ENCODE results near the gene MIR17HG.
"Not testable (repeated sequence)": the region's sequence is repeated elsewhere in the genome, so short reads cannot be mapped to it uniquely, and the experiment has no call there.

Gene MIR17HG

GRCh38 chr13:91347202-91347995 is at the start of gene MIR17HG:
Gene MIR17HG (plus strand): TSS chr13:91347687.
- peak; percentile 52 for DNase-seq (ENCODE audit: low spot score)

GRCh38 chr13:91298060-91298459 is 49.4 kb upstream of the MIR17HG start:
- no peak for DNase-seq (ENCODE audit: low spot score)

GRCh38 chr13:91302111-91302510 is 45.4 kb upstream of the MIR17HG start:
- no peak for DNase-seq (ENCODE audit: low spot score)

- no peak for DNase-seq (ENCODE audit: low spot score)
These were observed 44.5 kb upstream of the MIR17HG start for GRCh38 chr13:91303031-91303430.

- DNase-seq (ENCODE audit: low spot score): no peak
These were observed 42.7 kb upstream of the MIR17HG start for GRCh38 chr13:91304741-91305140.

- DNase-seq (ENCODE audit: low spot score): no peak
These were observed 41.8 kb upstream of the MIR17HG start for GRCh38 chr13:91305652-91306051.

GRCh38 chr13:91307887-91308286 is 39.6 kb upstream of the MIR17HG start:
- DNase-seq (ENCODE audit: low spot score): no peak

- DNase-seq (ENCODE audit: low spot score): no peak
These were observed 39.2 kb upstream of the MIR17HG start for GRCh38 chr13:91308299-91308698.

- no peak for DNase-seq (ENCODE audit: low spot score)
These were observed 36.0 kb upstream of the MIR17HG start for GRCh38 chr13:91311491-91311890.

GRCh38 chr13:91312324-91312723 is 35.2 kb upstream of the MIR17HG start:
- DNase-seq (ENCODE audit: low spot score): no peak

- no peak for DNase-seq (ENCODE audit: low spot score)
These were observed 34.4 kb upstream of the MIR17HG start for GRCh38 chr13:91313103-91313502.

GRCh38 chr13:91313581-91313980 is 33.9 kb upstream of the MIR17HG start:
- no peak for DNase-seq (ENCODE audit: low spot score)

- no peak for DNase-seq (ENCODE audit: low spot score)
These were observed 32.6 kb upstream of the MIR17HG start for GRCh38 chr13:91314888-91315287.

- no peak for DNase-seq (ENCODE audit: low spot score)
These were observed 28.6 kb upstream of the MIR17HG start for GRCh38 chr13:91318886-91319285.

GRCh38 chr13:91319996-91320395 is 27.5 kb upstream of the MIR17HG start:
- DNase-seq (ENCODE audit: low spot score): no peak

GRCh38 chr13:91320990-91321389 is 26.5 kb upstream of the MIR17HG start:
- not testable (repeated sequence) for DNase-seq (ENCODE audit: low spot score)

- no peak for DNase-seq (ENCODE audit: low spot score)
These were observed 24.1 kb upstream of the MIR17HG start for GRCh38 chr13:91323349-91323748.

GRCh38 chr13:91326146-91326545 is 21.3 kb upstream of the MIR17HG start:
- no peak for DNase-seq (ENCODE audit: low spot score)

GRCh38 chr13:91328726-91329125 is 18.8 kb upstream of the MIR17HG start:
- no peak for DNase-seq (ENCODE audit: low spot score)

GRCh38 chr13:91329733-91330132 is 17.8 kb upstream of the MIR17HG start:
- no peak for DNase-seq (ENCODE audit: low spot score)

- no peak for DNase-seq (ENCODE audit: low spot score)
These were observed 16.2 kb upstream of the MIR17HG start for GRCh38 chr13:91331047-91331915.

GRCh38 chr13:91346062-91346461 is 1.4 kb upstream of the MIR17HG start:
- DNase-seq (ENCODE audit: low spot score): no peak

GRCh38 chr13:91346850-91347201 is 661 bp upstream of the MIR17HG start:
- DNase-seq (ENCODE audit: low spot score): peak; percentile 2
